Liver (tissue), 3 donors: ENCODE results near the gene DENND4C.
"Not testable (repeated sequence)": the region's sequence is repeated elsewhere in the genome, so short reads cannot be mapped to it uniquely, and the experiment has no call there.

Experiments
- EGR1 ChIP-seq, 2 donors: IDR thresholded peaks; 2 replicates each; pipeline ENCODE4 v1.6.1; 2016 to 2018; ENCODE audit warnings: antibody characterized with exemption in 2 of 2, low read depth in 2 of 2
- JUND ChIP-seq, 2 donors: IDR thresholded peaks; 2 replicates each; pipeline ENCODE4 v1.6.1; 2016; ENCODE audit warnings: antibody characterized with exemption in 2 of 2
- MAX ChIP-seq: IDR thresholded peaks from 2 replicates; pipeline ENCODE4 v1.6.1; 2016; ENCODE audit warnings: antibody characterized with exemption
- RAD21 ChIP-seq, 2 donors: IDR thresholded peaks; 2 replicates each; pipeline ENCODE4 v1.6.1; 2016; ENCODE audit warnings: antibody characterized with exemption in 2 of 2, mild to moderate bottlenecking in 2 of 2
- SP1 ChIP-seq: IDR thresholded peaks from 2 replicates; pipeline ENCODE4 v1.6.1; 2018; ENCODE audit warnings: antibody characterized with exemption, mild to moderate bottlenecking
- TAF1 ChIP-seq: conservative IDR thresholded peaks from 2 replicates; pipeline ENCODE4 v1.6.1; 2016; ENCODE audit warnings: antibody characterized with exemption, mild to moderate bottlenecking
- YY1 ChIP-seq: IDR thresholded peaks from 2 replicates; pipeline ENCODE4 v1.6.1; 2016; ENCODE audit warnings: antibody characterized with exemption, mild to moderate bottlenecking
- TF ChIP-seq, protein P1 (sequence below): fragments of 150-350 bp; IDR thresholded peaks from 2 replicates; pipeline ENCODE4 v1.5.1; 2017; ENCODE audit warnings: improper control_type of control experiment, low read depth, low read length; ENCODE audit not compliant: missing input control
- TF ChIP-seq, protein P2 (sequence below): IDR thresholded peaks from 2 replicates; pipeline ENCODE4 v1.6.1; 2016; ENCODE audit warnings: antibody characterized with exemption
- TF ChIP-seq, protein P3 (sequence below): IDR thresholded peaks from 2 replicates; pipeline ENCODE4 v1.6.1; 2016; ENCODE audit warnings: antibody characterized with exemption, mild to moderate bottlenecking
- donor health status: healthy.
- donor health status: healthy.

DNA sequence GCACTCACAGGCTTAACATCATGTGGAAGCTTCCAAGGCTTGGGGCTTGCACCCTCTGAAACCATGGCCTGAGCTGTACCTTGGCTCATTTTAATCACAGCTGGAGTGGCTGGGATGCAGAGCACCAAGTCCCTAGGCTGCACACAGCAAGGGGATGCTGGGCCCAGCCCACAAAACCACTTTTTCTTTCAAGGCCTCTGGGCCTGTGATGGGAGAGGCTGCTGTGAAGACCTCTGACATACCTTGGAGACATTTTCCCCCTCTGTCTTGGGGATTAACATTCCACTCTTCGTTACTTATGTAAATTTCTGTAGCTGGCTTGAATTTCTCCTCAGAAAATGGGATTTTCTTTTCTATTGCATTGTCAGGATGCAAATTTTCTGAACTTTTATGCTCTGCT, 20.7 kb downstream of the DENND4C start:
- TF ChIP-seq, protein P1, sequence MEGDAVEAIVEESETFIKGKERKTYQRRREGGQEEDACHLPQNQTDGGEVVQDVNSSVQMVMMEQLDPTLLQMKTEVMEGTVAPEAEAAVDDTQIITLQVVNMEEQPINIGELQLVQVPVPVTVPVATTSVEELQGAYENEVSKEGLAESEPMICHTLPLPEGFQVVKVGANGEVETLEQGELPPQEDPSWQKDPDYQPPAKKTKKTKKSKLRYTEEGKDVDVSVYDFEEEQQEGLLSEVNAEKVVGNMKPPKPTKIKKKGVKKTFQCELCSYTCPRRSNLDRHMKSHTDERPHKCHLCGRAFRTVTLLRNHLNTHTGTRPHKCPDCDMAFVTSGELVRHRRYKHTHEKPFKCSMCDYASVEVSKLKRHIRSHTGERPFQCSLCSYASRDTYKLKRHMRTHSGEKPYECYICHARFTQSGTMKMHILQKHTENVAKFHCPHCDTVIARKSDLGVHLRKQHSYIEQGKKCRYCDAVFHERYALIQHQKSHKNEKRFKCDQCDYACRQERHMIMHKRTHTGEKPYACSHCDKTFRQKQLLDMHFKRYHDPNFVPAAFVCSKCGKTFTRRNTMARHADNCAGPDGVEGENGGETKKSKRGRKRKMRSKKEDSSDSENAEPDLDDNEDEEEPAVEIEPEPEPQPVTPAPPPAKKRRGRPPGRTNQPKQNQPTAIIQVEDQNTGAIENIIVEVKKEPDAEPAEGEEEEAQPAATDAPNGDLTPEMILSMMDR = not testable (repeated sequence)
- TF ChIP-seq, protein P2, sequence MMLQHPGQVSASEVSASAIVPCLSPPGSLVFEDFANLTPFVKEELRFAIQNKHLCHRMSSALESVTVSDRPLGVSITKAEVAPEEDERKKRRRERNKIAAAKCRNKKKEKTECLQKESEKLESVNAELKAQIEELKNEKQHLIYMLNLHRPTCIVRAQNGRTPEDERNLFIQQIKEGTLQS = not testable (repeated sequence)
- TF ChIP-seq JUND (IDR thresholded peaks at IDR 0.05); YY1; RAD21 (IDR thresholded peaks at IDR 0.05); SP1; EGR1 (IDR thresholded peaks at IDR 0.05; ENCODE audit: low read depth in 2 of 2); TAF1; MAX: not testable (repeated sequence)
- TF ChIP-seq, protein P3, sequence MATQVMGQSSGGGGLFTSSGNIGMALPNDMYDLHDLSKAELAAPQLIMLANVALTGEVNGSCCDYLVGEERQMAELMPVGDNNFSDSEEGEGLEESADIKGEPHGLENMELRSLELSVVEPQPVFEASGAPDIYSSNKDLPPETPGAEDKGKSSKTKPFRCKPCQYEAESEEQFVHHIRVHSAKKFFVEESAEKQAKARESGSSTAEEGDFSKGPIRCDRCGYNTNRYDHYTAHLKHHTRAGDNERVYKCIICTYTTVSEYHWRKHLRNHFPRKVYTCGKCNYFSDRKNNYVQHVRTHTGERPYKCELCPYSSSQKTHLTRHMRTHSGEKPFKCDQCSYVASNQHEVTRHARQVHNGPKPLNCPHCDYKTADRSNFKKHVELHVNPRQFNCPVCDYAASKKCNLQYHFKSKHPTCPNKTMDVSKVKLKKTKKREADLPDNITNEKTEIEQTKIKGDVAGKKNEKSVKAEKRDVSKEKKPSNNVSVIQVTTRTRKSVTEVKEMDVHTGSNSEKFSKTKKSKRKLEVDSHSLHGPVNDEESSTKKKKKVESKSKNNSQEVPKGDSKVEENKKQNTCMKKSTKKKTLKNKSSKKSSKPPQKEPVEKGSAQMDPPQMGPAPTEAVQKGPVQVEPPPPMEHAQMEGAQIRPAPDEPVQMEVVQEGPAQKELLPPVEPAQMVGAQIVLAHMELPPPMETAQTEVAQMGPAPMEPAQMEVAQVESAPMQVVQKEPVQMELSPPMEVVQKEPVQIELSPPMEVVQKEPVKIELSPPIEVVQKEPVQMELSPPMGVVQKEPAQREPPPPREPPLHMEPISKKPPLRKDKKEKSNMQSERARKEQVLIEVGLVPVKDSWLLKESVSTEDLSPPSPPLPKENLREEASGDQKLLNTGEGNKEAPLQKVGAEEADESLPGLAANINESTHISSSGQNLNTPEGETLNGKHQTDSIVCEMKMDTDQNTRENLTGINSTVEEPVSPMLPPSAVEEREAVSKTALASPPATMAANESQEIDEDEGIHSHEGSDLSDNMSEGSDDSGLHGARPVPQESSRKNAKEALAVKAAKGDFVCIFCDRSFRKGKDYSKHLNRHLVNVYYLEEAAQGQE = not testable (repeated sequence)
